ENCODE results near the gene TRIM26.

Gene TRIM26

DNA sequence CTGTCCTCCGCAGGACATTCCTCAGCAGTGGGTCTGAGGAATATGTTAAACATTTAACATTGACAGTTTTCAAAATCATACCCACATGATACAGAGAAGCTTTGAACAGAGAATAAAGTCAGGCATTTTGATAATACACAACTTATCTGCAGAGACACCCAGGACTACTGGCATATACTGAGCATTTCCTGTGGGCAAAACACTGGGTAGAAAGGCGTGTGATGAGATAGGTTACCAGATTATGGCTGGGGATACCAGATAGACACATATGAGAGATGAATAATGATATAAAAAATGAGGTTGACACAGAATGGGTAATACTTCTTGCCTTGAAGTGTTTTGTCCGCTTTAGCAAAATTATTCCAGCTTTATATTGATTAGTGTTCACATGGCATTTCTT is 31.4 kb upstream of the TRIM26 start:
- Histone ChIP-seq H3K4me1 (no peaks in the 10 kb centered on the region), H3K9me3 (no peaks in the 10 kb centered on the region), H3K36me3 (no peaks in the 10 kb centered on the region), H3K4me3 (ENCODE audit: low read depth, low read length) (no peak overlapping the region), H3K27me3 (peaks cover 39% of the 10 kb centered on the region)
- no peak for DNase-seq
- TF ChIP-seq, protein P1, sequence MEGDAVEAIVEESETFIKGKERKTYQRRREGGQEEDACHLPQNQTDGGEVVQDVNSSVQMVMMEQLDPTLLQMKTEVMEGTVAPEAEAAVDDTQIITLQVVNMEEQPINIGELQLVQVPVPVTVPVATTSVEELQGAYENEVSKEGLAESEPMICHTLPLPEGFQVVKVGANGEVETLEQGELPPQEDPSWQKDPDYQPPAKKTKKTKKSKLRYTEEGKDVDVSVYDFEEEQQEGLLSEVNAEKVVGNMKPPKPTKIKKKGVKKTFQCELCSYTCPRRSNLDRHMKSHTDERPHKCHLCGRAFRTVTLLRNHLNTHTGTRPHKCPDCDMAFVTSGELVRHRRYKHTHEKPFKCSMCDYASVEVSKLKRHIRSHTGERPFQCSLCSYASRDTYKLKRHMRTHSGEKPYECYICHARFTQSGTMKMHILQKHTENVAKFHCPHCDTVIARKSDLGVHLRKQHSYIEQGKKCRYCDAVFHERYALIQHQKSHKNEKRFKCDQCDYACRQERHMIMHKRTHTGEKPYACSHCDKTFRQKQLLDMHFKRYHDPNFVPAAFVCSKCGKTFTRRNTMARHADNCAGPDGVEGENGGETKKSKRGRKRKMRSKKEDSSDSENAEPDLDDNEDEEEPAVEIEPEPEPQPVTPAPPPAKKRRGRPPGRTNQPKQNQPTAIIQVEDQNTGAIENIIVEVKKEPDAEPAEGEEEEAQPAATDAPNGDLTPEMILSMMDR (IDR thresholded peaks at IDR 0.05; ENCODE audit: low read depth, low read length) = no peak

DNA sequence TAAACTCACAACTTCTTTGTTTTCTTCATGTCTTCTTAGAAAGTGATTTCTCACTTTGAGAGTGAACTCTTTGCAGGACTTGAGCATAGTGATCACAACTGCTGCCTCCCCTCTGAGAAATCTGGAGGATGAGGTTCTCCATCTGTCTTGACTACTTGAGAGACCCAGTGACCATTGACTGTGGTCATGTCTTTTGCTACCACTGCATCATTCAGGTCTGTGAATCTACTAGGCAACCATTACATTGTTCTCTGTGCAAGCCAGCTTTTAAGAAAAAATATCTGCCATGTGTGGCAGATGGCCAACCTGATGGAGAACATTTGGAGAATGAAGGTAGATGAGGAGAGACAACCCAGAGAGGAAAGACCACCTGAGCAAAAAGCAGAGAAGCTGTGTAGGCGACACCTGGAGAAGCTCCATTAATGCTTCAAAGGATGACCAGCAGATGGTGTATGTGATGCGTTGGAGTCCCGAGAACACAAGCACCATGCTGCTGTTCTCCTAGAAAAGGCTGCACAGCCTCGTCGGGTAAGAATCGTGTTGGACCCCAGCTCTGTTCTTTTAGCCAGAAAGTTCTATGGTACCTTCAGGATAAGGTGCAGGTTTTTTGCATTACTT is 25.1 kb upstream of the TRIM26 start:
- H3K27me3 ChIP-seq = peaks cover 67% of the 10 kb centered on the region
- peak; percentile 30 for DNase-seq

DNA sequence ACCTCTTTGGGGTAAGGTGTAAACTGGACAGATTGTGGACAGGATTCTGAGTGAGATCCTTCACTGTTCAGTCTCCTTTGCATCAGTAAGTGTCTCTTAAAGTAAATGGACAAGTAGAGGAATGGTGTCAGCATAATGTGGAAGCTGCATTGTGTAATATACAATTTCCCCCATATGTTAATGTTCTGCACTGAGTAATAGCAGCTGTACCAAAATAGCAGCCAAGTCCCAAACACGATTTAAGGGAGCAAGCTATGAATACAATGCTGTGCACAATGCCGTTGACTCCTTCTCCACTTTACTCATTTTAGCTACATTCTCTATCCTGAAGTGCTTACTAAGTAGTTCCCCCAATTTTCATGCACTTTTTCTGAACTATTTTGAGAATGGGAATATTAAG is 21.1 kb upstream of the TRIM26 start:
- Histone ChIP-seq H3K36me3 (no peaks in the 10 kb centered on the region), H3K9me3 (no peaks in the 10 kb centered on the region), H3K4me3 (ENCODE audit: low read depth, low read length) (no peak overlapping the region), H3K4me1 (no peaks in the 10 kb centered on the region), H3K27me3 (peaks cover 62% of the 10 kb centered on the region)
- DNase-seq = no peak
- TF ChIP-seq, protein P1 (IDR thresholded peaks at IDR 0.05; ENCODE audit: low read depth, low read length) = no peak

More for the DNA sequence above, 25.1 kb upstream of the TRIM26 start:
- H3K9me3 ChIP-seq = no peaks in the 10 kb centered on the region
- no peak overlapping the region for H3K4me3 ChIP-seq (ENCODE audit: low read depth, low read length)
- TF ChIP-seq, protein P1 (IDR thresholded peaks at IDR 0.05; ENCODE audit: low read depth, low read length) = peak; percentile 68
- no peaks in the 10 kb centered on the region for H3K4me1 ChIP-seq
- no peaks in the 10 kb centered on the region for H3K36me3 ChIP-seq

DNA sequence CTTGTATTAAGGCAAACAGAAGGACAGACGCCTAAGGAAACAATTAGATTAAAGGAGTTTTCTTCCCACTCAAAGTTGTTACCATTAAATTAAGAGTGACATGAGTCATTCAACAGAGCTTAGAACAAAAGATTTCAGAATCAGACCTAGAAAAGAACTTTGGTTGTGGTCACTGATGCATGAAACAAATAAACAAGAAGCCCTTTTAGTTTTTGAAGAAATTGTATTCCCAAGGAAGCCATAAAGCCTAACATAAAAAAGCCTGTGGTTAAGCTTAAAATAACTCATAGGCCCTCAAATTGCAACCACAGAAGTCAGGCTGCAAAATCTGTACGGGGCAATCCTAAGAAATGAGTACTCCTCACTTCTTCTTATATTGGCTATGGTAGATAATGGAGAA is 17.9 kb upstream of the TRIM26 start:
- no peaks in the 10 kb centered on the region for H3K9me3 ChIP-seq
- no peak overlapping the region for H3K4me3 ChIP-seq (ENCODE audit: low read depth, low read length)
- no peaks in the 10 kb centered on the region for H3K36me3 ChIP-seq
- H3K4me1 ChIP-seq = no peaks in the 10 kb centered on the region
- TF ChIP-seq, protein P1 (IDR thresholded peaks at IDR 0.05; ENCODE audit: low read depth, low read length) = no peak
- H3K27me3 ChIP-seq = peaks cover 30% of the 10 kb centered on the region
- no peak for DNase-seq

DNA sequence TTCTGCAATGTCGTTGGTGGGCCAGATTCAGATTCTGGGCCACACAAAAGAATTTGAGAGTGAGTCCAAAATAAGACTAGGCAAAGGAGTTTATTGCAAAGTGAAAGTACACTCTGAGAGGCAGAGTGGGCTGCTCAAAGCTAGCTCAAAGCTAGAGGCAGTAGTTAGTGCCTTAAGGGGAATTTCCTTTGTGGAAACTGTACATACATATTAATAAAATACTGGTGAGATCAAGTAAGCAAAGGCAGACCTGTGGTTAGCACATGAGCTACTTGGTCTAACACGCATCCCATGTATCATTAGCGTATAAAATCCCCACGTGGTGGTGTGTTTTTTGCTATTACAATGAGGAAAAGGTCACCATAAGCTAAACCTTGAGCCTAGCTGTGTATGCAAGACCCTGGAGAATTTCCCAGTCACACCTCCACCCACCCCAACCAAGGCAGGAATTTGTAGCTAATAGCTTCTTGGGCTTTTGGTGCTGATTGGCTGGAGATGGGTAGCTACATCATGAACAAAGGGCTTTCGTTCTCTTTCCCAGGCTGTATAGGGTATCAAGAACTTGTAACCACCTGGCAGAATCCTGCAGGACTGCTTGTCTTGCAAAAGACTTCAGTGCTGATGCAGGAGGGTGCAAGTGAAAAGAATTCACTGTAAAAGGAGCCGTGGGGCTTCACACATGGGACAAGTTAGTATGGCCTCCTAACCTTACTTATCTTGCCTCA is 14.7 kb upstream of the TRIM26 start:
- Histone ChIP-seq H3K9me3 (no peaks in the 10 kb centered on the region), H3K4me3 (ENCODE audit: low read depth, low read length) (no peak overlapping the region), H3K27me3 (peaks cover 13% of the 10 kb centered on the region), H3K36me3 (no peaks in the 10 kb centered on the region), H3K4me1 (no peaks in the 10 kb centered on the region)
- DNase-seq = no peak
- TF ChIP-seq, protein P1 (IDR thresholded peaks at IDR 0.05; ENCODE audit: low read depth, low read length) = no peak

DNA sequence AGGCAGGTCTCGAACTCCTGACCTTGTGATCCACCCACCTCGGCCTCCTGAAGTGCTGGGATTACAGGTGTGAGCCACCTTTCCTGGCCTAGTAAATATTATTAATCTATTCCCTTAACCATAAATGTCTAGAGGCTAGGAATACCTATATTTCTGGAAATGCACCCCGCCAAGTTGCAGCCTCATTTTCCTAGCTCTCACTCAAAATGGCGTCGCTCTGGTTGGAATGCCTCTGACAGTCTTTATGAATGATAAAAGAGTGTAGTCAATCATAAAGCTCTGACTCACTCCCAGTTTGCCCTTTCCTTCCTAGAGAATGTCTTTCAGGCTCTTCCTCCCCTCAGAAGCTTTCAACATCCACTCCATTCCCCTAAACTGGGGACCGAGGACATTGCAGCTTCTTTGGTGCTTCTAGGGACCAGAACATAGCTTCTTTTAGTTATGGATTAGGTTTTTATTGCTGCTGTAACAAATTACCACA is 14.1 kb upstream of the TRIM26 start:
- TF ChIP-seq, protein P1 (IDR thresholded peaks at IDR 0.05; ENCODE audit: low read depth, low read length) = no peak
- Histone ChIP-seq H3K4me1 (no peaks in the 10 kb centered on the region), H3K27me3 (peaks cover 10% of the 10 kb centered on the region; the same call in 1 of the 2 replicates), H3K36me3 (no peaks in the 10 kb centered on the region), H3K9me3 (no peaks in the 10 kb centered on the region), H3K4me3 (ENCODE audit: low read depth, low read length) (no peak overlapping the region)
- DNase-seq = no peak
